Left lung (tissue), 10 donors: Measurements from ENCODE around the gene RASGRP2. TPM values are rescaled to one million over a fixed set of nuclear protein-coding genes. Genes with fewer than 3 reads are reported as not detected.

Source experiments
- ATAC-seq: fragments of 200-7000 bp; cut with Tn5 transposase; one replicate; pipeline ENCODE4 v1.9.1; 2020; ENCODE audit warnings: moderate library complexity
- DNase-seq, 4 donors: peaks; one replicate each; pipeline ENCODE4 v3.0.0-alpha.2; 2013 to 2020
- H3K27ac ChIP-seq, 2 donors: fragments of 200-600 bp; sonication (generic) in 1 of 2; one replicate each; pipeline versions ENCODE4 v1.5.0 to v1.8.0; 2020 to 2021
- H3K27me3 ChIP-seq, 2 donors: fragments of 200-600 bp; sonication (generic) in 1 of 2; one replicate each; pipeline versions ENCODE4 v1.5.0 to v1.8.0; 2020 to 2021
- H3K36me3 ChIP-seq, 2 donors: fragments of 200-600 bp; sonication (generic) in 1 of 2; one replicate each; pipeline versions ENCODE4 v1.5.0 to v1.8.0; 2020 to 2021
- H3K4me1 ChIP-seq, 2 donors: fragments of 200-600 bp; one replicate each; pipeline ENCODE4 v1.8.0; 2021
- H3K4me3 ChIP-seq, 2 donors: fragments of 200-600 bp; sonication (generic) in 1 of 2; one replicate each; pipeline versions ENCODE4 v1.5.0 to v1.8.0; 2020 to 2021; ENCODE audit warnings: mild to moderate bottlenecking in 1 of 2
- H3K9me3 ChIP-seq, 2 donors: fragments of 200-600 bp; sonication (generic) in 1 of 2; one replicate each; pipeline versions ENCODE4 v1.5.0 to v1.8.0; 2020 to 2021
- intact Hi-C, 2 donors: fragments of 100-400 bp; cut with DNase I; formaldehyde crosslinking; loops; one replicate each; pipeline versions ENCODE4 v1.11.2 to v1.14.2; 2022
- polyA plus RNA-seq, 6 donors: library from polyadenylated mRNA; unstranded; fragments of 120-200 nt; gene quantifications; one replicate each; pipeline ENCODE4 v1.2.1, GENCODE V29; 2013; ENCODE audit not compliant: insufficient read length in 6 of 6
- total RNA-seq, 2 donors: library from RNA; stranded (reverse); fragmentation: NEBNext Ultra II Directional; extraction: Animal tissue kit (Norgen Biotek cat#: 25700); gene quantifications; one replicate each; pipeline ENCODE4 v1.2.1, GENCODE V29; 2021
- TF ChIP-seq, protein P1 (sequence below), 2 donors: fragments of 200-600 bp; sonication (generic) in 1 of 2; IDR thresholded peaks; one replicate each; pipeline versions ENCODE4 v1.5.0 to v1.8.0; 2021; ENCODE audit warnings: antibody characterized with exemption in 2 of 2
- donor health status: DM: no; HTN: yes; CAD: no.
- donor health status: DM: no; HTN: no; CAD: no.

Gene RASGRP2
- total and polyA plus RNA-seq, 8 donors = 9.0 to 35.3 (median 9.9) TPM

DNA sequence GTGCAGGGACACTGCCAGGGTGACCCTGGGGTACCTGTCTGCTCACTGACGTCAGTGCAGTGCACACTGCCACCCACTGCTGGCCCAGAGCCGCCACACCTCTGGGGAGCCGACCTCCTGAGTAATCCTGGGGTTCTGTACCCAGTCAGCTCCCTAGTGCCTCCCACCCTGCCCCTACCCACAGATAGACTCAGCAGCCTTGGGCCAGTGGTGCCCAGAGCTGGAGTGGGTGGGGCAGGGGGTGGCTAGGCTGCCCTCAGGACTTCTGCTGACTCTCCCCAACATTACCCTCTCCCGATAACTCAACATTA, 26.7 kb downstream of the RASGRP2 start:
- DNase-seq (no peak), ATAC-seq (no peak)
- no peaks in the 10 kb centered on the region for H3K36me3 ChIP-seq
- intact Hi-C loops = no loop called here
- H3K27me3 ChIP-seq = peaks cover 59 to 100% of the 10 kb centered on the region in 2 donors
- TF ChIP-seq, protein P1, sequence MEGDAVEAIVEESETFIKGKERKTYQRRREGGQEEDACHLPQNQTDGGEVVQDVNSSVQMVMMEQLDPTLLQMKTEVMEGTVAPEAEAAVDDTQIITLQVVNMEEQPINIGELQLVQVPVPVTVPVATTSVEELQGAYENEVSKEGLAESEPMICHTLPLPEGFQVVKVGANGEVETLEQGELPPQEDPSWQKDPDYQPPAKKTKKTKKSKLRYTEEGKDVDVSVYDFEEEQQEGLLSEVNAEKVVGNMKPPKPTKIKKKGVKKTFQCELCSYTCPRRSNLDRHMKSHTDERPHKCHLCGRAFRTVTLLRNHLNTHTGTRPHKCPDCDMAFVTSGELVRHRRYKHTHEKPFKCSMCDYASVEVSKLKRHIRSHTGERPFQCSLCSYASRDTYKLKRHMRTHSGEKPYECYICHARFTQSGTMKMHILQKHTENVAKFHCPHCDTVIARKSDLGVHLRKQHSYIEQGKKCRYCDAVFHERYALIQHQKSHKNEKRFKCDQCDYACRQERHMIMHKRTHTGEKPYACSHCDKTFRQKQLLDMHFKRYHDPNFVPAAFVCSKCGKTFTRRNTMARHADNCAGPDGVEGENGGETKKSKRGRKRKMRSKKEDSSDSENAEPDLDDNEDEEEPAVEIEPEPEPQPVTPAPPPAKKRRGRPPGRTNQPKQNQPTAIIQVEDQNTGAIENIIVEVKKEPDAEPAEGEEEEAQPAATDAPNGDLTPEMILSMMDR (IDR thresholded peaks at IDR 0.05) = no peak
- no peaks in the 10 kb centered on the region for H3K9me3 ChIP-seq
- no peak overlapping the region for H3K27ac ChIP-seq
- H3K4me3 ChIP-seq = no peak overlapping the region
- peaks cover 0 to 17% of the 10 kb centered on the region in 2 donors for H3K4me1 ChIP-seq

DNA sequence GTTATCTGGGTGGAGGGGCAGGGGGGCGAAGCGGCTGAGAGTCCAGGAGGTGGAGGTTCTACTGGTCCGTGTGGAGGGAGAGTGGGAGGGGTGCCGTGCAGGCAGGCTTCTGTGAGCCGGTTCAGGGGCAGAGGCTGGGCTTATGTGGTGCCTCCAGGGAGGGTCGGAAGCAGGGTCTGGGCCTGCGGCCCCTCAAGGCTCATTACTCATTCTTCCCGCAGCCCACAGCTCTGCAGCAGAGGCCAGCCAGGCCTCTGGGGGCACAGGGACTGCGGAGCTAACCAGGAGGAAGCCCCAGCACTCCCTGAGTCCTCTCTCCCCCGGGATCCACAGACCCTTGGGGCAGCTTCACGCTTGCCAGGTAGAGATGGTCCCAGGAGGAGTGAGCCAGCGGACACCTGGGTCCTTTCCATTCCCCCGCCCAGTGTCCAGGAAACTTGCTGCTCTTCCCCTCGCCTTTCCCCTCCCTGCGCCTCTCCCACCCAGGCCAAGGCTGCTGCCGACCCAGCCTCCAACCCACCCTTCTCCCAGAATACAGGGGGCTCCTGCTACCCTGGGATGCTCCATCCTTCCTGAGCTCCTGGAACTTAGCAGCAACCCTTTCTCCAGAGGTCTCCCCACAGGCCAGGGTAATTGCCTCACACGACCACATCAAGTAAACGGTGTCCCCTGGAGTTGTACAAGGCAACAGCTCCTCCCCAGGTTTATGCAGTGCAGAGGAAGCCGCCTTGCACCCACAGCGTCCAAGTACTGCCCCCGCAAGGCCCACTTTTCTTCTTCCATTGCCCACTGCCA, 27.3 kb downstream of the RASGRP2 start:
- Histone ChIP-seq H3K4me3 (no peak overlapping the region), H3K36me3 (no peaks in the 10 kb centered on the region), H3K9me3 (no peaks in the 10 kb centered on the region), H3K27ac (no peak overlapping the region), H3K4me1 (peaks cover 0 to 23% of the 10 kb centered on the region in 2 donors), H3K27me3 (peaks cover 60 to 100% of the 10 kb centered on the region in 2 donors)
- no peak for ATAC-seq
- TF ChIP-seq, protein P1 (IDR thresholded peaks at IDR 0.05) = no peak
- DNase-seq = no peak
- intact Hi-C loops = no loop called here

DNA sequence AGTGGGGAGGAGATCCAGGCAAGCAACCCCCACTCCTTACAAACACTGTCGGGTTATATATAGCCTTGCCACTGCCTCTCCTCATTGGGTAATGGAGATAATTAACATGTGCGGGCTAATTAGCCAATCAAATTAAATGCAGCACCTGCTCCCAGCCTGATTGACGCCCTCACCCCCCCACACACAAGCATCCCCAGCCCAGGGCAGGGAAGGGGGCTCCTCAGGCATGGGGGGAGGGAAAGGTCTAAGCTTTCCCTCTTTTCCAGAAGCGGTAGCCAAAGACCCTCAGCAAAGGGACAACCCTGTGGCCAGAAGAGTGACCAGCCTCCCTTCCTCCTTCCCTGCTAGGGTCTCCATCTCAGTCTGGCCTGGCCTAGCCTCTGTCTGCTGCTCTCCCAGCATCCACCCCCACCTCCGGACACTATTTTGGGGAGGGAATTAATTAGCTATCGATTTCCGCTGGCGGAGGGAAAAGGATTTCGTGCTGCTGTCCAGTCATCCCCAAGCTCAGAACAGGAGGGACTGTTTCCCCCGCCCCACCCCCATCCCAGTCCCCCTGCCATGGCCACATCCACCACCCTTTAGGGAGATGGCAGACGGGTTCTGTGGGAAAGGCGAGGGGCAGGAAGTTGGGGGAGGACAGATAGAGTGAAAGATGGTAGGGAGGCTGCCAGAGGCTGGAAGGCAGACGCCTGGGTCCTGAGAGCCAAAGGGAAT, 28.0 kb downstream of the RASGRP2 start:
- DNase-seq = no peak
- intact Hi-C loops = no loop called here

DNA sequence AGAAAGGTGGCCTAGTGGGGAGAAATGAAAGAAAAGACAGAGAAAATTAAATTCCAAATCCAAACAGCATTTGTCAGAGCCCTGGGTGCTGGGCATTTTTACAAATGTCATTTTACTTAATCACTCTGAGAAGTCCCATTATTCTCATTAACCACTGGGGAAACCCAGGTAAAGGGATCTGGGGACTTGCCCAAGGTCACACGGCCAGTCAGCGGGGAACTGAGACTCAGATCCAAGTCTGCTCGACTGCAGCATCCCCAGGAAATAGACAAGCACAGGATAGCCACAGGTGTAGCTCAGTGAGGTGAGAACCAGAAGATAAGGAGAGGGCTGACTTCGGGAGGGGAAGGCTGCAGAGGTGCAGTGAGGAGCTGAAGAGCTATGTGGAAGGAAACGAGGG, 28.8 kb downstream of the RASGRP2 start:
- TF ChIP-seq, protein P1 (IDR thresholded peaks at IDR 0.05) = no peak
- Histone ChIP-seq H3K4me3 (no peak overlapping the region), H3K9me3 (no peaks in the 10 kb centered on the region), H3K36me3 (no peaks in the 10 kb centered on the region), H3K4me1 (peaks cover 0 to 29% of the 10 kb centered on the region in 2 donors), H3K27ac (no peak overlapping the region), H3K27me3 (peaks cover 70 to 100% of the 10 kb centered on the region in 2 donors)
- ATAC-seq = no peak
- no peak for DNase-seq
- intact Hi-C loops = no loop called here

More for the DNA sequence above, 28.0 kb downstream of the RASGRP2 start:
- no peak overlapping the region for H3K4me3 ChIP-seq
- peaks cover 0 to 29% of the 10 kb centered on the region in 2 donors for H3K4me1 ChIP-seq
- H3K27ac ChIP-seq = no peak overlapping the region
- no peak for ATAC-seq
- no peaks in the 10 kb centered on the region for H3K36me3 ChIP-seq
- TF ChIP-seq, protein P1 (IDR thresholded peaks at IDR 0.05) = no peak
- no peaks in the 10 kb centered on the region for H3K9me3 ChIP-seq
- H3K27me3 ChIP-seq = peaks cover 67 to 100% of the 10 kb centered on the region in 2 donors

DNA sequence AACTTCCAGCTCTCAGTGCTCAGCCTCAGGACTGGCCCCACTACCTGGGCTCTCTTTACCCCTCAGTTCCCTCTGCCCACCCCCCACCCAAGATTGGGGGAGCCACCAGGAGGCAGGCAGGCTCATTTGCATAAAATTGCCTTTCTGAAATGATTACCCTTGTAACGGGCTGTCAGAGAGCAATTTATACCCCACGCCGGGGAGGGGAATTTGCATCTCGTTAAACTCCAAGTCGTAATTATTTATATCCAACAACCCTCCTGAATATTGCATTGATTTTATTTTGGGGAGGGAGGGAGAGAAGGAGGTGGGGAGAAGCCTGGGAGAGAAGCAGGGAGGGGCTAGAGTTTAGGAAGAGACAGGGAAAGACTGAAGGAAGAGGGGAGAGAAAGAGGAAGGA, 29.3 kb downstream of the RASGRP2 start:
- H3K27ac ChIP-seq = no peak overlapping the region
- H3K36me3 ChIP-seq = no peaks in the 10 kb centered on the region
- TF ChIP-seq, protein P1 (IDR thresholded peaks at IDR 0.05) = no peak
- ATAC-seq (no peak), DNase-seq (no peak)
- intact Hi-C loops = no loop called here
- H3K9me3 ChIP-seq = no peaks in the 10 kb centered on the region
- H3K27me3 ChIP-seq = peaks cover 70 to 100% of the 10 kb centered on the region in 2 donors
- H3K4me1 ChIP-seq = peaks cover 0 to 29% of the 10 kb centered on the region in 2 donors
- no peak overlapping the region for H3K4me3 ChIP-seq
